H1 (cell line): ENCODE results near the gene EEIG1.

Experiments used
- ATF2 ChIP-seq: IDR thresholded peaks from 2 replicates; pipeline ENCODE4 v1.6.1; 2012; ENCODE audit warnings: low read length, inconsistent platforms
- GTF2F1 ChIP-seq: IDR thresholded peaks from 2 replicates; pipeline ENCODE4 v1.6.1; 2012; ENCODE audit warnings: low read depth, low read length, improper control_type of control experiment, borderline replicate concordance
- POLR2A ChIP-seq, 2 experiments: IDR thresholded peaks; 1 replicate in 1 of 2; 2 replicates in 1 of 2; pipeline ENCODE4 v1.6.1; 2011; ENCODE audit warnings: low read depth in 2 of 2, low read length in 2 of 2, mild to moderate bottlenecking in 2 of 2; ENCODE audit errors: control extremely low read depth in 1 of 2
- SP2 ChIP-seq: IDR thresholded peaks from 2 replicates; pipeline ENCODE4 v1.6.1; 2012; ENCODE audit warnings: mild to moderate bottlenecking, low read length, inconsistent platforms
- TF ChIP-seq, protein P1 (sequence below), 3 experiments: IDR thresholded peaks; 1 replicate in 2 of 3; 2 replicates in 1 of 3; pipeline versions ENCODE4 v1.5.1 to v1.6.1; 2011; ENCODE audit warnings: low read length in 3 of 3, mild to moderate bottlenecking in 3 of 3, inconsistent platforms in 2 of 3, low read depth in 1 of 3, moderate library complexity in 1 of 3; ENCODE audit not compliant: insufficient read depth in 1 of 3; ENCODE audit errors: control extremely low read depth in 1 of 3
- TF ChIP-seq, protein P2 (sequence below): IDR thresholded peaks from 2 replicates; pipeline ENCODE4 v1.6.1; 2011; ENCODE audit warnings: low read length, improper control_type of control experiment

DNA sequence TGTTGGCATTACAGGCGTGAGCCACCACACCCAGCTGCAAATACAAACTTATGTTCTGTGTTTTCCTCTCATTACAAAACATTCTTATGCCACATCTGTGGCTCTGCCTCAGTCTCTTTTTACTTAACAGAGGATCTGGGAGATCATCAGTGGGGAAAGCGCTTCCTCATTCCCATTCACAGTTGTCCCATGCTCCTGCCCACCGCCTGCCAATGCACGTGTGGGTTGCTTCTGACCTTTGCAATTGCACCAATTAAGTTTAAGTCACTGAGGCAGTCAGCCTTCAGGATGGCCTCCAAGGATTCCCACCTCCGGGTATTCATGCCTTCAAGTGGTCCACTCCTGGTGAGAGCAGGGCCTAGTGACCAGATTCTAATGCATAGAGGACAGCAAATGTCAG, 34.9 kb upstream of the EEIG1 start:
- no peak for TF ChIP-seq SP2
- TF ChIP-seq, protein P1, sequence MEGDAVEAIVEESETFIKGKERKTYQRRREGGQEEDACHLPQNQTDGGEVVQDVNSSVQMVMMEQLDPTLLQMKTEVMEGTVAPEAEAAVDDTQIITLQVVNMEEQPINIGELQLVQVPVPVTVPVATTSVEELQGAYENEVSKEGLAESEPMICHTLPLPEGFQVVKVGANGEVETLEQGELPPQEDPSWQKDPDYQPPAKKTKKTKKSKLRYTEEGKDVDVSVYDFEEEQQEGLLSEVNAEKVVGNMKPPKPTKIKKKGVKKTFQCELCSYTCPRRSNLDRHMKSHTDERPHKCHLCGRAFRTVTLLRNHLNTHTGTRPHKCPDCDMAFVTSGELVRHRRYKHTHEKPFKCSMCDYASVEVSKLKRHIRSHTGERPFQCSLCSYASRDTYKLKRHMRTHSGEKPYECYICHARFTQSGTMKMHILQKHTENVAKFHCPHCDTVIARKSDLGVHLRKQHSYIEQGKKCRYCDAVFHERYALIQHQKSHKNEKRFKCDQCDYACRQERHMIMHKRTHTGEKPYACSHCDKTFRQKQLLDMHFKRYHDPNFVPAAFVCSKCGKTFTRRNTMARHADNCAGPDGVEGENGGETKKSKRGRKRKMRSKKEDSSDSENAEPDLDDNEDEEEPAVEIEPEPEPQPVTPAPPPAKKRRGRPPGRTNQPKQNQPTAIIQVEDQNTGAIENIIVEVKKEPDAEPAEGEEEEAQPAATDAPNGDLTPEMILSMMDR (IDR thresholded peaks at IDR 0.05; ENCODE audit: control extremely low read depth in 1 of 3, insufficient read depth in 1 of 3, low read depth in 1 of 3, low read length in 3 of 3) = no peak
- no peak for TF ChIP-seq GTF2F1
- TF ChIP-seq, protein P2, sequence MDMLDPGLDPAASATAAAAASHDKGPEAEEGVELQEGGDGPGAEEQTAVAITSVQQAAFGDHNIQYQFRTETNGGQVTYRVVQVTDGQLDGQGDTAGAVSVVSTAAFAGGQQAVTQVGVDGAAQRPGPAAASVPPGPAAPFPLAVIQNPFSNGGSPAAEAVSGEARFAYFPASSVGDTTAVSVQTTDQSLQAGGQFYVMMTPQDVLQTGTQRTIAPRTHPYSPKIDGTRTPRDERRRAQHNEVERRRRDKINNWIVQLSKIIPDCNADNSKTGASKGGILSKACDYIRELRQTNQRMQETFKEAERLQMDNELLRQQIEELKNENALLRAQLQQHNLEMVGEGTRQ = no peak
- TF ChIP-seq ATF2 = no peak
- no peak for TF ChIP-seq POLR2A (IDR thresholded peaks at IDR 0.05; ENCODE audit: control extremely low read depth in 1 of 2, low read depth in 2 of 2, low read length in 2 of 2)
